HCT116 (cell line): ENCODE measurements around the gene SGF29. TPM values are rescaled to one million over a fixed set of nuclear protein-coding genes. Genes with fewer than 3 reads are reported as not detected.

Experiments used
- ATAC-seq: fragments of 200-7000 bp; cut with Tn5 transposase; 2 replicates; pipeline ENCODE4 v1.9.1; 2020; ENCODE audit warnings: mild to moderate bottlenecking, moderate library complexity
- BruUV-seq: library from RNA; stranded (reverse); fragments of 400-500 nt; replicated peaks from 2 replicates; lab custom pipeline; 2021; lab: Mats Ljungman, UMichigan
- CTCF ChIA-PET: fragments of 300-600 bp; sonication (Branson Sonifier 250); formaldehyde crosslinking; loops from one replicate; lab custom pipeline; 2021; ENCODE audit warnings: antibody characterized with exemption; lab: Charles Lee
- POLR2A ChIA-PET: fragments of 300-600, 350-600 bp; sonication (Branson Sonifier 250); formaldehyde crosslinking; loops from one replicate; lab custom pipeline; 2021; ENCODE audit warnings: antibody characterized with exemption; lab: Charles Lee
- RAD21 ChIA-PET, 2 experiments: fragments of 300-600 bp; sonication (Branson Sonifier 250); formaldehyde crosslinking; loops; one replicate each; lab custom pipeline; 2023; ENCODE audit warnings: low total read pairs in 2 of 2; ENCODE audit not compliant: uncharacterized antibody in 2 of 2, unreplicated experiment in 2 of 2, low non-redundant PET in 1 of 2; lab: Charles Lee
- DNase-seq: peaks from one replicate; pipeline ENCODE4 v3.0.0-alpha.2; 2010; ENCODE audit warnings: low read depth, low spot score
- H2AFZ ChIP-seq: fragments of 200-600 bp; shearing (Covaris generic), sonication (generic); 2 replicates; pipeline ENCODE4 v1.6.1; 2017; ENCODE audit warnings: low read depth, mixed run types, mixed read lengths, antibody characterized with exemption, low read length; ENCODE audit not compliant: poor library complexity, severe bottlenecking
- H3K27ac ChIP-seq: 2 replicates; pipeline ENCODE4 v1.5.1; 2012; ENCODE audit warnings: low read depth, low read length
- H3K27me3 ChIP-seq: fragments of 200-600 bp; sonication (generic); 2 replicates; pipeline ENCODE4 v1.6.1; 2016; ENCODE audit warnings: mixed run types, low read length, mixed read lengths; ENCODE audit not compliant: insufficient read depth
- H3K36me3 ChIP-seq, 2 experiments: fragments of 200-500 bp in 1 of 2; fragments of 200-600 bp in 1 of 2; sonication (Bioruptor generic) in 1 of 2; sonication (generic) in 1 of 2; 2 replicates each; pipeline versions ENCODE4 v1.5.1 to v1.6.1; 2014 to 2016; ENCODE audit warnings: low read length in 2 of 2, inconsistent platforms in 1 of 2, mixed read lengths in 1 of 2, mixed run types in 1 of 2; ENCODE audit not compliant: insufficient read depth in 2 of 2, control insufficient read depth in 1 of 2
- H3K4me1 ChIP-seq, 2 experiments: fragments of 200-600 bp in 1 of 2; sonication (generic) in 1 of 2; 2 replicates each; pipeline versions ENCODE4 v1.5.1 to v1.6.1; 2012 to 2017; ENCODE audit warnings: low read length in 2 of 2, inconsistent platforms in 1 of 2, mild to moderate bottlenecking in 1 of 2, mixed read lengths in 1 of 2, mixed run types in 1 of 2, moderate library complexity in 1 of 2; ENCODE audit not compliant: insufficient read depth in 2 of 2, control insufficient read depth in 1 of 2
- H3K4me2 ChIP-seq: fragments of 200-600 bp; sonication (generic); 2 replicates; pipeline ENCODE4 v1.6.1; 2017; ENCODE audit warnings: mixed run types, low read length, mixed read lengths
- H3K4me3 ChIP-seq, 2 experiments: fragments of 200-600 bp in 1 of 2; sonication (generic) in 1 of 2; replicated peaks in 1 of 2; 2 replicates each; pipeline ENCODE4 v1.5.1; 2011 to 2016; ENCODE audit warnings: low read length in 2 of 2, control low read depth in 1 of 2, low read depth in 1 of 2, mild to moderate bottlenecking in 1 of 2, mixed read lengths in 1 of 2, mixed run types in 1 of 2
- H3K79me2 ChIP-seq: fragments of 200-600 bp; sonication (generic); 2 replicates; pipeline ENCODE4 v1.6.1; 2017; ENCODE audit warnings: mild to moderate bottlenecking, mixed run types, low read length, moderate library complexity, mixed read lengths; ENCODE audit not compliant: insufficient read depth
- H3K9ac ChIP-seq: fragments of 200-600 bp; sonication (generic); 2 replicates; pipeline ENCODE4 v1.6.1; 2016; ENCODE audit warnings: low read length, mixed read lengths
- H3K9me2 ChIP-seq: fragments of 200-600 bp; sonication (generic), shearing (Covaris generic); 2 replicates; pipeline ENCODE4 v1.6.1; 2017; ENCODE audit warnings: mixed run types, mild to moderate bottlenecking, moderate library complexity; ENCODE audit not compliant: insufficient read depth
- H3K9me3 ChIP-seq, 2 experiments: fragments of 200-500 bp in 1 of 2; fragments of 200-600 bp in 1 of 2; sonication (Bioruptor generic) in 1 of 2; sonication (generic) in 1 of 2; 2 replicates each; pipeline ENCODE4 v1.6.1; 2014 to 2017; ENCODE audit warnings: low read length in 2 of 2, mixed read lengths in 2 of 2, inconsistent platforms in 1 of 2, low read depth in 1 of 2, mild to moderate bottlenecking in 1 of 2, mixed run types in 1 of 2, moderate library complexity in 1 of 2; ENCODE audit not compliant: control insufficient read depth in 1 of 2, insufficient read depth in 1 of 2
- H4K20me1 ChIP-seq: fragments of 200-600 bp; sonication (generic), shearing (Covaris generic); 2 replicates; pipeline ENCODE4 v1.6.1; 2017; ENCODE audit warnings: mixed run types, mild to moderate bottlenecking, moderate library complexity; ENCODE audit not compliant: insufficient read depth
- ATF3 ChIP-seq: IDR thresholded peaks from 2 replicates; pipeline ENCODE4 v1.6.1; 2012
- CTCF ChIP-seq, 3 experiments: fragments of 200-600 bp in 1 of 3; sonication (generic) in 1 of 3; IDR thresholded peaks in 2 of 3; conservative IDR thresholded peaks in 1 of 3; 2 replicates each; pipeline ENCODE4 v1.5.1; 2012 to 2017; ENCODE audit warnings: low read depth in 2 of 3, low read length in 2 of 3, antibody characterized with exemption in 1 of 3, borderline replicate concordance in 1 of 3, control low read depth in 1 of 3, mild to moderate bottlenecking in 1 of 3, mixed read lengths in 1 of 3, mixed run types in 1 of 3, moderate library complexity in 1 of 3; ENCODE audit not compliant: insufficient read depth in 1 of 3
- EZH2 ChIP-seq: fragments of 200-600 bp; sonication (generic); IDR thresholded peaks from 2 replicates; pipeline ENCODE4 v1.6.1; 2017; ENCODE audit warnings: antibody characterized with exemption, mixed run types
- FOSL1 ChIP-seq: IDR thresholded peaks from 2 replicates; pipeline ENCODE4 v1.6.1; 2012; ENCODE audit warnings: low read depth
- POLR2AphosphoS5 ChIP-seq: IDR thresholded peaks from 2 replicates; pipeline ENCODE4 v1.6.1; 2011; ENCODE audit warnings: mild to moderate bottlenecking, low read depth, low read length, moderate library complexity
- RAD21 ChIP-seq: IDR thresholded peaks from 2 replicates; pipeline ENCODE4 v1.6.1; 2012; ENCODE audit warnings: low read depth, mild to moderate bottlenecking
- REST ChIP-seq: IDR thresholded peaks from 2 replicates; pipeline ENCODE4 v1.6.1; 2012; ENCODE audit warnings: low read depth
- SIN3A ChIP-seq: IDR thresholded peaks from 2 replicates; pipeline ENCODE4 v1.6.1; 2012; ENCODE audit warnings: low read depth
- SP1 ChIP-seq: IDR thresholded peaks from 2 replicates; pipeline ENCODE4 v1.6.1; 2012; ENCODE audit warnings: low read depth
- SRF ChIP-seq: IDR thresholded peaks from 2 replicates; pipeline ENCODE4 v1.6.1; 2012; ENCODE audit warnings: low read depth
- YY1 ChIP-seq: IDR thresholded peaks from 2 replicates; pipeline ENCODE4 v1.6.1; 2011; ENCODE audit warnings: low read length, low read depth, moderate library complexity, mild to moderate bottlenecking; ENCODE audit not compliant: insufficient replicate concordance; ENCODE audit errors: extremely low read depth
- ZBTB33 ChIP-seq: IDR thresholded peaks from 2 replicates; pipeline ENCODE4 v1.6.1; 2011; ENCODE audit warnings: mild to moderate bottlenecking, low read length, moderate library complexity; ENCODE audit not compliant: insufficient replicate concordance; ENCODE audit errors: extremely low read depth
- ZFX ChIP-seq: fragments of 450-650 bp; IDR thresholded peaks from 2 replicates; pipeline ENCODE4 v1.6.1; 2017
- ZNF274 ChIP-seq: fragments of 200-500 bp; sonication (Bioruptor generic); IDR thresholded peaks from 2 replicates; pipeline ENCODE4 v1.6.1; 2014; ENCODE audit warnings: mild to moderate bottlenecking, low read depth, low read length, inconsistent platforms
- intact Hi-C: fragments of 100-400 bp; cut with micrococcal nuclease; formaldehyde crosslinking; loops from 2 replicates; pipeline ENCODE4 v1.10.0; 2022
- total RNA-seq: library from RNA; stranded (reverse); gene quantifications from one replicate; pipeline ENCODE4 v1.2.1, GENCODE V29; 2021; ENCODE audit not compliant: unreplicated experiment

SGF29 gene
- total RNA-seq, 1 experiment from 2014 or later = 19.7 TPM

- CTCF ChIA-PET = no interaction called here
- POLR2A ChIA-PET = no interaction called here
- no peak overlapping the region for H2AFZ ChIP-seq
- H3K9ac ChIP-seq = no peak overlapping the region
- H3K36me3 ChIP-seq = no peaks in the 10 kb centered on the region; a peak in 1 of 4 replicates
- no peak overlapping the region for H3K4me2 ChIP-seq
- BruUV-seq = no TSS peak
- H3K4me3 ChIP-seq = no peak overlapping the region
- H3K9me2 ChIP-seq = no peaks in the 10 kb centered on the region
- TF ChIP-seq ZFX (no peak), ZBTB33 (no peak), REST (no peak), SIN3A (no peak), EZH2 (no peak), SRF (no peak), RAD21 (no peak), ATF3 (no peak), FOSL1 (no peak), SP1 (no peak), CTCF (IDR thresholded peaks at IDR 0.05 in 2 of 3, conservative IDR thresholded peaks at IDR 0.05 in 1 of 3; ENCODE audit: borderline replicate concordance in 1 of 3, insufficient read depth in 1 of 3, low read depth in 2 of 3, low read length in 2 of 3) (no peak), YY1 (no peak), POLR2AphosphoS5 (no peak), ZNF274 (no peak)
- H3K9me3 ChIP-seq = no peaks in the 10 kb centered on the region
- RAD21 ChIA-PET = no interaction called here
- H3K27me3 ChIP-seq = no peaks in the 10 kb centered on the region
- no peaks in the 10 kb centered on the region for H3K4me1 ChIP-seq
- intact Hi-C loops = no loop called here
- no peak overlapping the region for H3K27ac ChIP-seq
- no peaks in the 10 kb centered on the region for H3K79me2 ChIP-seq
- no peaks in the 10 kb centered on the region for H4K20me1 ChIP-seq
- ATAC-seq (no peak), DNase-seq (no peak)
Observed at GRCh38 chr16:28603381-28604185, 49.9 kb downstream of the SGF29 start.
